Skeletal muscle satellite cell (primary cell): ENCODE measurements around the gene MAEL. TPM values are rescaled to one million over a fixed set of nuclear protein-coding genes. Genes with fewer than 3 reads are reported as not detected.

Source experiments
- H3K27me3 ChIP-seq: 2 replicates; pipeline ENCODE4 v1.7.0; 2013; ENCODE audit warnings: low read length; ENCODE audit not compliant: control insufficient read depth, insufficient read depth
- H3K36me3 ChIP-seq: 2 replicates; pipeline ENCODE4 v1.7.0; 2013; ENCODE audit warnings: mild to moderate bottlenecking, control low read depth, low read length; ENCODE audit not compliant: insufficient read depth
- H3K4me1 ChIP-seq: 2 replicates; pipeline ENCODE4 v1.7.0; 2013; ENCODE audit warnings: low read length; ENCODE audit not compliant: control insufficient read depth, insufficient read depth
- H3K4me2 ChIP-seq: 2 replicates; pipeline ENCODE4 v1.7.0; 2013; ENCODE audit warnings: mild to moderate bottlenecking, low read length
- H3K4me3 ChIP-seq: 2 replicates; pipeline ENCODE4 v1.7.0; 2013; ENCODE audit warnings: low read length
- H3K9ac ChIP-seq: 2 replicates; pipeline ENCODE4 v1.7.0; 2013; ENCODE audit warnings: mild to moderate bottlenecking, low read depth, low read length, moderate library complexity
- H3K9me3 ChIP-seq: replicated peaks from 2 replicates; pipeline ENCODE4 v1.7.0; 2013; ENCODE audit warnings: mild to moderate bottlenecking, control low read depth, low read length
- total RNA-seq: library from RNA; depleted of rRNA; stranded (reverse); fragments of >200 nt; gene quantifications from 2 replicates; pipeline ENCODE4 v1.2.3, GENCODE V29; 2012; rRNA removed

Gene MAEL
- total RNA-seq, result not detected in 2 replicates

DNA sequence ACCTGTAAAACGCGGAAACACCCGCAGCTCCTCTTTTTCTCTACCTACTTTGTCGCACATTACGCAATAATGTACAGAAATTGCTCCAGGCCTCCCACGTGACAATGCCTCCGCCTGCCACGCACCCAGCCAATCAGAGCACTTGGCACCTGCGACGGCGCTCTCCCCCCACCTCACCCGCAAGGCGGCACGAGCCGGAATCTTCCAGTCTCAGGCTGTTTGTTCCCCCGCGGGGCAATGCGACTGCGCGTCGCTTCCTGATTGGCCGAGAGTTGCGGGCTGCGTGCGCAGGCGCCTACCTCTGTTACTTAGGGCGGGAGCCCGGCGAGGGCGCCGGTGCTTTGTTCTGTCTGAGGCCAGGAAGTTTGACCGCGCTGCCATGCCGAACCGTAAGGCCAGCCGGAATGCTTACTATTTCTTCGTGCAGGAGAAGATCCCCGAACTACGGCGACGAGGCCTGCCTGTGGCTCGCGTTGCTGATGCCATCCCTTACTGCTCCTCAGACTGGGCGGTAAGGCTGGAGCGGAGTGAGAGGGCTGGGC is at the start of gene MAEL:
Gene MAEL (plus strand): TSS at position 307 of the 542 bp plus-strand sequence. CDS start 73 bp downstream, at position 380.
- Histone ChIP-seq H3K4me3 (no peak within 1 kb of the TSS), H3K9ac (no peak within 1 kb of the TSS), H3K27me3 (peaks cover 3% of the 10 kb centered on the region), H3K9me3 (no peaks in the 10 kb centered on the region), H3K36me3 (no peaks in the 10 kb centered on the region), H3K4me1 (no peaks in the 10 kb centered on the region), H3K4me2 (no peak within 1 kb of the TSS)

DNA sequence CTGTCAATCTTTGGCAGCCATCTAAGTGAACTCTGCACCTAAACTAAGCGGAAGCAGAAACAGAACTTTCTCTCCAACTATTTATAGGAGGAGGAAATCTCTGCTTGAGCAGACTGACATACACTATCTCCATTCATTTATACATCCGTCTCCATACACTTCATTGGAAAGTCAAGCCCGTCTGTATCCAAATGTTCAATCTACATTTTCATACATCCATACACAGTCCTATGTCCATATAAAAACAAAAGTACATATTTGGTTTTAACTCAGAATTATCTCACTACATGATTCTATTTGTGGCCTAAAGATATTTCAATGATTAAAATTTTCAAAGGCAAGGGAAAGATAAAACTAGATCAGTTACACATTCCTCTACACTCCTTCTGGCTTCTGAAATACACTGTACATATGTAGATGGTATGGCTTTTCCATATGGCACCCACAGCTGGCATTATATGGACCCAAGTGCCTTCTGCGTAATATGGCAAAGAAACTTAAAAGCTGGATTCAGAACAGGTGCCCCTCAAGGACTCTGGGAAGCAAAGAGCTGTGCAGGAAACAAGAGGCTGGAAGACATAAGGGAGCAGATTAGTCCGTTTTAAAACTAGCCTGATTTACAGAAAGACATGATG is 49.2 kb upstream of the MAEL start:
- Histone ChIP-seq H3K4me2 (no peak overlapping the region), H3K9me3 (no peaks in the 10 kb centered on the region), H3K9ac (no peak overlapping the region), H3K4me1 (peaks cover 9% of the 10 kb centered on the region), H3K4me3 (no peak overlapping the region), H3K36me3 (no peaks in the 10 kb centered on the region), H3K27me3 (no peaks in the 10 kb centered on the region)

- H3K4me3 ChIP-seq, result no peak overlapping the region
- no peak overlapping the region for H3K9ac ChIP-seq
- no peaks in the 10 kb centered on the region for H3K36me3 ChIP-seq
Measured at GRCh38 chr1:166944186-166944967, 44.7 kb upstream of the MAEL start.

GRCh38 chr1:166947398-166948043 is 41.6 kb upstream of the MAEL start:
- Histone ChIP-seq H3K36me3 (no peaks in the 10 kb centered on the region), H3K9me3 (no peaks in the 10 kb centered on the region), H3K4me1 (peaks cover 19% of the 10 kb centered on the region), H3K4me3 (peak overlapping the region; percentile 59), H3K4me2 (peak overlapping the region; percentile 79), H3K9ac (peak overlapping the region; percentile 18), H3K27me3 (peaks cover 4% of the 10 kb centered on the region)

More at GRCh38 chr1:166944186-166944967, 44.7 kb upstream of the MAEL start:
- Histone ChIP-seq H3K4me2 (no peak overlapping the region), H3K27me3 (peaks cover 4% of the 10 kb centered on the region), H3K9me3 (no peaks in the 10 kb centered on the region), H3K4me1 (peaks cover 15% of the 10 kb centered on the region)

DNA sequence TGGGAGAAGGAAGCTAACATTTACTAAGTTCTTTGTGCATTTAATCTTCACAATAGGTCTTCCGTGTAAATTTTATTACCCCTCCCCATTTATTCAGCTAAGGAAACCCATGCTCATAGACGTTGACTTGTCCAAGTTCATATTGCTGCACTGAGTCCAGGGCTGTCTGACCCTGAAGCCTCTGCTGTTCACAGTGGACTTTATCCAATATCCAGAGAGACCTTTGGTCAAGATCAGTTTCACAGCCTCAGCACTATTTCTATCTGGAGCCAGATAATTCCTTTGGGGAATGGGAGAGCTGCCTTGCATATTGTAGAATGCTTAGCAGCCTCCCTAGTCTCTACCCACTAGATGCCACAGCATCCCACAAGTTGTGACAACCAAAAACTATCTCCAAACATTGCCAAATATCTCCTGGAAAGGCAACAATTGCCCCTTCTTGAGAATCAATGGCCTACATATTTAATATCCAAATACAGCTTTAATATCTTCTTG is 40.2 kb upstream of the MAEL start:
- no peak overlapping the region for H3K4me3 ChIP-seq
- H3K9ac ChIP-seq, result no peak overlapping the region
- H3K9me3 ChIP-seq, result no peaks in the 10 kb centered on the region
- no peaks in the 10 kb centered on the region for H3K36me3 ChIP-seq
- H3K4me2 ChIP-seq, result no peak overlapping the region
- peaks cover 21% of the 10 kb centered on the region for H3K4me1 ChIP-seq
- peaks cover 4% of the 10 kb centered on the region for H3K27me3 ChIP-seq

DNA sequence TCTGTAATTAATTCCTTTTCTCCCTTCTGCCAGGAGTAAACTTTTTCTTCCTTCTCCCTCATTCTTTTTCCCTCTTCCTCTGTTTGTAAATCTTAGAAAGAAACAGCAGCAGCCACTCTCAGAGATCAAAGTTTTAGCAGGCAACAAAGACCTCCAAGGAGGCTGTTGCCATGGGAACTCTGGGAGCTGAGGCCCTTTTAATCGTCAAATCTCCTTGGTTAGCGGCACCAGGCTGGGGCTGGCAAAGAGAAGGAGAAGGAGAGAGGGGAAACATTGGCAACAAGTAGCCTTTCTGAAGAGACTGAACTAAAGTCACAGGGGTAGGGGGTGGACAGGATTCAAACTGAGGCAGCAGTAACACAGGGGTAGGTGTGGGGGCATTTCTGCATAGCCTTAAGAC is 38.9 kb upstream of the MAEL start:
- Histone ChIP-seq H3K36me3 (no peaks in the 10 kb centered on the region), H3K9me3 (no peaks in the 10 kb centered on the region), H3K4me1 (peaks cover 12% of the 10 kb centered on the region), H3K9ac (no peak overlapping the region), H3K27me3 (peaks cover 4% of the 10 kb centered on the region), H3K4me2 (no peak overlapping the region), H3K4me3 (no peak overlapping the region)

- no peak overlapping the region for H3K9ac ChIP-seq
- H3K4me3 ChIP-seq, result no peak overlapping the region
- H3K4me2 ChIP-seq, result no peak overlapping the region
- H3K36me3 ChIP-seq, result no peaks in the 10 kb centered on the region
- peaks cover 4% of the 10 kb centered on the region for H3K27me3 ChIP-seq
- no peaks in the 10 kb centered on the region for H3K9me3 ChIP-seq
- H3K4me1 ChIP-seq, result peaks cover 12% of the 10 kb centered on the region
Measured at GRCh38 chr1:166951050-166951449, 38.0 kb upstream of the MAEL start.

DNA sequence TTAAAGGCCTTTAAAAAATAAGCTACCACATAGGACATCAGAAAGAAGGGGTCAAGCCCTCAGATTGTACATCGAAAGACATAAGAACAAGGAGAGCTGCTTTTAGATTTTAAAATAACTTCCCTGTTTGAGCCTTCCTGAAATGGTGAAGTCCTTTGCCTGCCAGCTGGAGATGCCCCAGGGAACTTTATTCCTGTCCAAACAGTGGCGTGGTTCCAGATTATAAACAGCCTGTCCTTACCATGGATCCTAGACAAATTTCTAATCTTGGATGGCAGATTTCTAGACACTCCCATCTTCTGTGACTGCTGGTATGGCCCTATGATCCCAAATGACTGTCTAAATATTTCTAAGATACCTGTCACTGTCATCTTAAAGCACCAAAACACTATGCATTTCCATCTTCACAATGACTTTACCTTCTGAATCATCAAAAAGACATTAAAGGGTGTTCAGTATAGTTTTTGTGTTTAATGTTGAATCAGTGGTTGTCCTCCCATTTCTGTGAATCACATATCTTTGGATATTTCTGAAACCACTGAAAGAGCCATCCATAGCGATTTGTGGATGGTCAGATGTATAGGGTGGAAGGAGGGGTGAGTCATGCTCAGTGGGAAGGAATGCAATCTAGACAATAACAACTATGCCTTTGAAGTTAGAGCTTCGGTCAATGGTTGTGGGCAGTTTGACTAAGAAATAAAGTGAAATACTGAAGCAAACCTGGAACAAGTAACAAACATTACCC is 36.9 kb upstream of the MAEL start:
- Histone ChIP-seq H3K9me3 (no peaks in the 10 kb centered on the region), H3K9ac (no peak overlapping the region), H3K36me3 (no peaks in the 10 kb centered on the region), H3K4me1 (peaks cover 10% of the 10 kb centered on the region), H3K27me3 (peaks cover 1% of the 10 kb centered on the region), H3K4me2 (no peak overlapping the region), H3K4me3 (no peak overlapping the region)

GRCh38 chr1:166953491-166953890 is 35.6 kb upstream of the MAEL start:
- H3K36me3 ChIP-seq, result no peaks in the 10 kb centered on the region
- peaks cover 6% of the 10 kb centered on the region for H3K4me1 ChIP-seq
- no peaks in the 10 kb centered on the region for H3K27me3 ChIP-seq
- H3K4me3 ChIP-seq, result no peak overlapping the region
- H3K9ac ChIP-seq, result no peak overlapping the region
- H3K4me2 ChIP-seq, result no peak overlapping the region
- no peaks in the 10 kb centered on the region for H3K9me3 ChIP-seq

DNA sequence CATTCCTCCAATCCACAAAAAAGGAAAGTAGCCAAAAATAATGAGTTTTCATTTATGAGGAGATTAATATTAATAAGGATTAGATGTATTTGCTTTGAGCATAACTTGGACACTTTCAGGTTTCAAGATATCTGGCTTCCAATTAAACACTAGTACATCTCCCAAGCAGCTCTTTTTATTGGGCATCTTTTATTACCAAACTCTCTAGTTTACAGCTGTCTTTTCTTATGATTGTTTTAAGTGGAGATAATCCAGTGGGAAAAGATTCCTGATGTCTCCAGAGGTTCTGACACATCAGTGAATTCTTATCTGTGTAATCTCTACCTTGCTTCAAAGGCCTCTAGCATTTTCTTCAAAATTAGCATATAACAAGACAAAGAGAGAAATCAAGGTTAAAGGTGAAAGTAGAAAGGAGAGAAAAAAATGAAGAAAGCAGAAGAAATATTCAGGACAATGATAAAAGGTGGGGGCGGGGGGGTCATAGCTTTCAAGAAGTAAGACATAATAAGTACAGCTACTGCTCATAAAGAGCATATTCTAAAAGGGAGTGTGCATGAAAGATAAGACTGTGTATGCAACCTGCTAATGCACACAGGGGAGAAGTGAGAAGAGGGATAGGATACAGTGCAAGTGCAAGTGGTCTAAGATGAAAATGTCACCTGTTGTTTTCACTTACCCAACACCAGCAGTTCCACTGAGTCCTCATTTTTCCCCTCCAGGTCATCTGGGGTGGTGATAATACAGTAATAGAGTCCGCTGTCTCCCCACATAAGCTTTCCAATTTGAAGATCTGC is 32.8 kb upstream of the MAEL start:
- Histone ChIP-seq H3K27me3 (peaks cover 11% of the 10 kb centered on the region), H3K9ac (no peak overlapping the region), H3K4me1 (peaks cover 6% of the 10 kb centered on the region), H3K36me3 (no peaks in the 10 kb centered on the region), H3K9me3 (no peaks in the 10 kb centered on the region), H3K4me3 (no peak overlapping the region), H3K4me2 (no peak overlapping the region)
